Stimulated activated CD8-positive, alpha-beta memory T cell treated with anti-CD3 and anti-CD28 coated beads, Interleukin-12 subunit alpha, Interleukin-12 subunit beta, amount 100 ng/mL, for 24 hours (primary cell): Measurements from ENCODE around the gene ITGB8.

ENCODE experiments used
- DNase-seq: peaks from one replicate; pipeline ENCODE4 v3.0.0-alpha.2; 2020; ENCODE audit errors: extremely low read depth

The ITGB8 gene

DNA sequence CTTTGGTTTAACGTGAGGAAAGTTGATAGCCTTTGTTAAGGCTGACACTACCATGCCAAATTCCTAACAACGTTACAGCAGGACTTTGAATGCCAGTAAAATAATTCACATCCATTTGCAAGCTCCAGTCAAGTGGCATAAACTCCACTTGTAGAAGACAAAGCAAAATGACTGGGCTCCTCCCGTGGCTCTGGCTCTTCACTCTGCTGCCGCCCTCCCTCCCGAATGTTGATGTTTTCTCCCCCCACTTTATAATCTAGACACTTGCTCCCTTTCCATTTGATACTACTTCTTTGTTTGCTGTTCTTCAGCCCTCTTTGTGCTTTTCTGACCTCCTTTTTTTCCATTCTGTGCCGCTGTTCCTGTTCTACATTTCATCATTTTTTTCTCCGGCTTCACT lies 22.8 kb upstream of the ITGB8 start:
- no peak for DNase-seq

DNA sequence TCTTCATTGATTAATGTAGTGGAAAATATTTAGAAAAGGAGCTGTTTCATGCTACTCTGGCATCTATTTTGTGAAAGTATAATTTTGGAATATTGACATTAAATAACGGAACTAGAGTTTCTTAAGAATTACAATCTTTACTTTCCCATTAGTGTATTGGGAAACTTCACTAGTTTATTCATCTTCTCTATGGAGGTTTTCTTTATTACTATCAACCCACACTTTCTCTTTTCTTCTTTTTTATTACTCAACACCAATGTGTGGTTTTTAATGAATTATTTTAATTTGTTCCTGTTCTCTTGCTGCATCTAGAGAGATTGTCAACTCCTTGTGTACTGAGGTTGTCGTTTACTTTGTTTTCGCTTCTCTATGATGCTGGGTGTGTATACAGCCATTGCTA lies 20.4 kb upstream of the ITGB8 start:
- no peak for DNase-seq

DNA sequence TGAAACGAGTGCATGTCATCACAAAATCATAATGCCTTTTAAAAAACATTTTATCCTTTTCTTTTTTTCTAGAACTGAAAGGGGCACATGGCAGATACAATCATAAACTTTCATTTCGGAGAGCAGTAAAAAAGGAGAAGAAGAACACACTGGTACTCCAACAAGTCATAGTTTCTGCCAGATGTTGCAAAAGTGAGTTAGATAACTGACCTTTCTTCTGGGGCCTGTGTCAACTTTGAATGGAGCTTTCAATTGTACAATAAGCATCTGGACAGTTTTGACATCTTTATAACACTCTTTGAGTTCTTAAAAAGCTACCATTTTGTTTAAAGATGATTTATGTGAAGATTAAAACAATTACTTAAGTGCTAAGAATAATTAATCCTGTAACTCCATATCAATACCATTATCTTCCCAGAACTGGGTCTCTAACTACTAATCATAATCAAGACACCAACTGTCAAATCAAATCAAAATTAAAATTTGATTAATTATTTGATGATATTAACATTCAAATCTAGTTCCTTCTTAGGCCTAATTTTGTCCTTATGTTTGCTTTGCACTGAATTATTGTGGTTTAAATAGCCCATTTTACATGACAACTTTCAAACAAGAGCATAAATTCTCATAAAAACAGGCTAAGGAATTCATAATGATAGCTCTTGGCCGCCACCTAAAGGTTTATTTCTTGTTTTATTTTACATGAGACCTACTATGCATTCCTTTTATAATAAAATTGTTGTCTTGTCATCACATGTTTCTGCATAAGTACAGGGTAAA lies 19.5 kb upstream of the ITGB8 start:
- DNase-seq, result no peak

DNA sequence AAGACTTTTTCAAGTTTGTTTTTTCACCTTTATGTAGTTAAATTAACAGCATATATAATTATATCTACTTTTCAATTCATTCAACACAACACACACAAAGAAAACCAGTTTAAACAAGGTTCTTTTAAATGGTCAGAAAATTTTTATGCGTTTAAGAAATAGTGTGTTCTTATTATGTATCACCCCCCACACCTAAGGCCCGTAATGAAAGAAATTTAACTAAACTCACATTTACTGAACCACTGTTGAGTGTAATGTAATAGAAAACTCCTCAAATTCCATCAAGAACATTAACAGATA lies 19.0 kb upstream of the ITGB8 start:
- no peak for DNase-seq

DNA sequence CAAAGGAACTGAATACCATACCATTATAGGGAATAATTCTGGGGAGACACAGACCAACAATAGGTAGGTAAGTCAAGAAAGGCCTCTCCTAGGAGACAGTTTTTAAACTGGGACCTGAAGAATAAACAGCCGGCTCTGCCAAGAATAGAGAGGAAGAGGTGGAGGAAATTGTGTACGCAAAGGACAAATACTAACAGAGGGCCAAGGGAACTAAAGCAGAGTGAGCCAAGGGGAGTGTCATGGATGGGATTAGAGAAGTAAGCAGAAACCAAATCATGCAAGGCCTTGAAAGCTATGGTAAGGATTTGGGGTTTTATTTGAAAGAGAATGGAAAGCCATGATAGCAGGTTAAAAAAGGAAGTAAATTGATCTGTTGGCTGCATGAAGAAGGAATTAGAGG lies 18.1 kb upstream of the ITGB8 start:
- DNase-seq, result no peak

DNA sequence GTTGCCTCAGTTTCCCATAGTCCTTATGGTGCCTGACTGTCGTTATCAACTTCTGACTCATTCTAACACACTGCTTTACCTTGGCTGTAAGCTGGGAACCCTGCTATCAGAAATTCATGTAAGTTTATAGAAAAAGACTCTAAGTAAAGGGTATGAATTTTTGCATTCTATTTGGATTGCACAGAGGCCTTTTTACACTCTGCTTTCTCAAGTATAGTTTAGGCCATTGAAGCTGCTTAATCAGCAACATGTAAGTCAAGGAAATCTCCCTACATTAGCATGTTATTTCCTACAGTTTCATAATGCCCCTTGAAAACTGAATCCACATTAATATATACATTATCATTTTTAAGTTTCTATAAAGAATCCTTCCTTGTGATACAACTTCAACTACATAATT lies 17.1 kb upstream of the ITGB8 start:
- DNase-seq, result no peak

DNA sequence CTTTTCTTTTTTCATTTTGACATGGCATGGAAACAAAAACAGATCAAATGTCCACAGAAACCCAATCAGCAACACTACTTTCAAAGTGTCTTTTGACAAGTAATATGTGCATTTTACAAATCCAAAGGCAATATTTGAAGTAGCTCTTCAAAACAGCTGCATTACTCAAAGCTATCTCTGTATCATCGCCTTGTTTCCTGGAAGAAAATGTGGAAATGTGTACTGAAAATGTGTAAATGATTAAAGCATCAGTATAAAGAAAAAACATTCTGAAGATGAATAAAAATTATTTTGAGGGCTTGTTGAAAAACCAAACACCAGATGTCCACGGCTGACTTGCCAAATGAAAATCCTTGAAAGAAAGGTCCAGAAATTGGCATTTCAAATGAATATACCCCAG lies 16.5 kb upstream of the ITGB8 start:
- DNase-seq, result no peak

DNA sequence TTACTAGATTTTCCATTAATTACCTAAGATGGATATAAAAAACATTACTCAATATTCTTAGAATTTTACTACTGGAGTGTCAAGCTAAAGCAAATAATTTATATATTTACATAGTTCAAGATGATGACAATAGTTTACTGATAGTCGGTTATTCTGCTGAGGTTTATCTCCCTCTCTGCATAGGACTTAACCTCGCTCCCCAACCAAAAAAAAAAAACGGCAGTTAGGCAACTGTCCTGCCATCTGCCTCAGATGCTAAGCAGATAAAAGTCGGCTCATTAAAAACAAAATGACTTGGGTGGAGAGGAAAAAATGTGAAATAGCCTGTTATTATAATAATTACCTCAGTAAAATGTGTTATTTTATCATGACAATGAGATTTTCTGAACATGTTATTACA lies 14.0 kb upstream of the ITGB8 start:
- no peak for DNase-seq

DNA sequence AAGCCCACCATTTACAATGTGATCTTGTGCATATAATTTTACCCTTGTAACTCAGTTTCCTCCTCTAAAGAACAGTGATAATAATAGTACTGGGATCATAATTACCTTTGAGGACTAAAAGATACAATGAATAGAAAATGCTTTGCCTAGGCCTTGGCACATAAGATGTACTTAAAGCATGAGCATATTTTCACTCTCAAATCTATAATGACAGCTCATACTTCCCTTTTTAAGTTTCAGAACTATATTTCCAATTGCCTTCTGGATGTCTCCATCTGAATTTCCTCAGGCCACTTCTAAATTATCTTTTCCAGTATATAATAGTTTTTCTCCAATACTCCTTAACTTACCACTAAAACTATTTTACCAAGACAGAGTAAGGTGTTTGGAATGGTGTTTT lies 13.3 kb upstream of the ITGB8 start:
- no peak for DNase-seq

DNA sequence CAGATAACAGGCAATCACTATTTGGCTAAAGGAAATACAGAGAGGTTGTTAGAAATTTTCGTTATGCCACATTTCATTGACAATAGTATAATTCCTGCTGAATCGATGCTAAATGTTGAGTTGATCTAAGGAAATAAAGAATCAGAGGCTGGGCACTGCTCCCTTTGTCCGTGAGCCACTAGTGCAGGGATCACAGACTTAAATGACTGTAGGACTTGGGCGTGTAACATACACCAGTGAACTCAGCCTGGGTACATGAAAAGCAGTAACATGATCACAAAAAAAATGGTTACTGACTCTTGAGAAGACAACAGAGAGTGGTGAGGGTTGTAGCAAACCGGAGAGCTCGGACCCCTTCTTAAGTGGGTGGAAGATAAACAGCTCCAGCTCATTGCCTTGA lies 11.8 kb upstream of the ITGB8 start:
- DNase-seq, result no peak

DNA sequence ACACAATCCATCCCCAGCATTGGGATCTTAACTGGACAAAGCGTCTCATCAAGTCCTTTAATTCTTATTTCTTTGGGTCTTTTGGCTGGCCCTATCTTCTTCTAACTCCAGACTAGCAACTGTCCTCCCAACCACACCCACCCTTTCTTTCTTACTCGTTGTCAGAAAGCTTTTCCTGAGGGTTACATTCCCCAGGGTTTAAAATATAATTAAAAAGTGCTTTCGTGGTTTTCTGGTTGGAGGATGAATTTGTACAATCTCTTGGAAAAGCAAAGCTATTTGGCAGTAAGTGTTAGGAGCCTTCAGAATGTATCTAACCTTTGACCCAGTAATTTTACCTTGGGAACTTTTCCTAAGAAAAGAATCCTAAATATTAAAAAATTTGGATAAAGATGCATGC lies 10.4 kb upstream of the ITGB8 start:
- no peak for DNase-seq

DNA sequence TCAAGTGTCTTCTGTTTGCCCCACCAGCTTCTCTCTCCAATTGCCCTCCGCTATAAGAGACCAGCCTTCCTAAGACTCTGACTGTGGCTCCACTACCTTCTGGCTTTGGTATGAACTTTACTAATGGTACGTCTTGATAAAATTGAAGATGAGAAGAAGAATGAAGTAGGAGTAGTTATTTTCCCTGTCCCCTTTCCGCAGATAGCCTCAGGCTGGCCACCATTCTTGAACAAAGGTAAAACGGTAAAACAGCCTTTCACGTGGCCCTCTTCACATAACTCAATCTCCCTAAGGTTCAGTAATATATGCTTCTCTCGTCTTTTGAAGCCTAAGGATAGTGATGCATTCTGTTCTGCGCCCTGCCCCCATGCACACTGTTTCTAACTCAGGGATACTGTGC lies 9.9 kb upstream of the ITGB8 start:
- no peak for DNase-seq

DNA sequence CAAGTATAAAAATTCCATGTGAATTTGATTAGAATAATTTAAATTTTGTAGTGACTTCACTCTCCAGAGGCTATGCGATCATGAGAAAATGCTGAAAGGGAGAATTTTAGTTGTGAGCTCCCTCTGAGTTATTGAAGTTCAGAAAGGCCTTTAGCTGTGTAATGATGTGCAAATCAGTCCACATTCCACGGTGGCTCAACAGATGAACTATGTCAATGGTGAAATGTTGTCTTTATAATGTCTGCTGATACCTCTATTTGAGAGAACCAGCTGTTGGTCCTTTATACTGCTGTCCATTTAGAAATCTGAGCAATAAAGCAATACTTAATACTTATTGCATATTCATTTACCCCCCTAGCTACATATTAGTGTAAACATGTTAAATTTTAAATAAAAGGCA lies 7.1 kb upstream of the ITGB8 start:
- DNase-seq, result no peak

DNA sequence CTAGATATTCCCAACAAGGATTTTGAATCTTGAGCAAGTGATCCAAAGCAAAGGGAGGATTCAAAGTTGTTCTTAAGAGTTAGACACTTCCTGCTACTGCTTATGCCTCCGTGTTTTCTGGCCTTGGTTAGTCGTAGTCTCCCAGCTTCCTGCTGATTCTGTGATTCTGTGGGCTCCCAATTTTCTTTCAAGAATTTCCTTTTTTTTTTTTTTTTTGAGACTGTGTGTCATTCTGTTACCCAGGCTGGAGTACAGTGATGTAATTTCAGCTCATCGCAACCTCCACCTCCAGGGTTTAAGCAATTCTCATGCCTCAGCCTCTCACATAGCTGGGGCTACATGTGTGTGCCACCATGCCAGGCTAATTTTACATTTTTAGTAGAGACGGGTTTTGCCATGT lies 4.4 kb upstream of the ITGB8 start:
- DNase-seq, result no peak

DNA sequence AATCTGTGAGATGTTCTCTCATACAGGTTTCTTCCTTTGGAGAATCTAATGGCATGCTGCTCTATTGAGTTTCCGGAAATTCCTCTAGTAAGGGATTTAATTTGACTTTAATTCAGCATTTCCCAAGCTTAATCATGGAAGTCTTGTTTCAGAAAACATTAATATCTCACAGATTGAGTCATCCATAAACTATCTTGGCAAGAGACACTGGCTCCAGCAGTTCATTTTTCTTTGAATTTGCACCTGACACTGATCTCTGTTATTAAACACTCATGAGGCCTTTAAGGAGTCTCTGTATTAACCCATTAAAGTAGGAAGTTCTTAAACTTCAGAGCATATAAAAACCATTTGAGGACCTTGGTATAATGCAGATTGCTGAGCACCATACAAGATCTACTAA lies 3.6 kb upstream of the ITGB8 start:
- DNase-seq, result no peak

DNA sequence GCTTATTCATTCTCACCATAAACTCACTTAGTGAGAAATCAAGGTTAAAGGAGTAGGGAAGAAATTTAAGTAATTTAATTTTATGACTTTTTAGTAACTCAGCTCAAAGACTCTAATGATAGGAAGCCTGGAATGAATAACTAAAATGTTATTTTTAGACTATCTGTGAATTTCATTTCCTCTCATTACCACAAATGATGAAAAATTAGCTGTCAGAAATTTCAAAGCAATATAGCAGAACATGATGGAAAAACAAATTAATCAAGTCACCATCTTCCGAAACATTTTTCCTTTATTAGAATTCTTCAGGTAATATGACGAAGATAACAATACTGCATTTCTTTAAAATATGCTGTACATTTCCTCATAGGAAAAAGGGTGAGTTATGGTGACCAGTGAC lies 2.7 kb upstream of the ITGB8 start:
- DNase-seq, result no peak

DNA sequence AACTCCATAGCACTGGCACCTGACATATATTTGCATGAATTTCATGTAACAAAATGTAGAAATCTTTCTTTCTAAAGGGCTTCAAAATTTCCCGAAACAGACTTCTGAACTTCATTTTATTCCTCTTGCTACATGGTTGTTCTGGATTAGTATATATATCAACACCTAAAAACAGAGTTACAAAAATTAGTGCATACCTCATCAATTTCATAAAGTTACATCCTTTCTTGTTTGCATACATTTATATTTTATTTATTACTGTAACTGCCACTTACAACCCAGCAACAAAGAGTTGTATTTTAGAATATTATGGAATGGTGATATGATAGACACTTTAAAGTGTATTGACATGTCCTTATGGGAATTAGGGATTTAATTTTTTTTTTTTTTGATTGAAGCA lies 2.0 kb upstream of the ITGB8 start:
- no peak for DNase-seq

DNA sequence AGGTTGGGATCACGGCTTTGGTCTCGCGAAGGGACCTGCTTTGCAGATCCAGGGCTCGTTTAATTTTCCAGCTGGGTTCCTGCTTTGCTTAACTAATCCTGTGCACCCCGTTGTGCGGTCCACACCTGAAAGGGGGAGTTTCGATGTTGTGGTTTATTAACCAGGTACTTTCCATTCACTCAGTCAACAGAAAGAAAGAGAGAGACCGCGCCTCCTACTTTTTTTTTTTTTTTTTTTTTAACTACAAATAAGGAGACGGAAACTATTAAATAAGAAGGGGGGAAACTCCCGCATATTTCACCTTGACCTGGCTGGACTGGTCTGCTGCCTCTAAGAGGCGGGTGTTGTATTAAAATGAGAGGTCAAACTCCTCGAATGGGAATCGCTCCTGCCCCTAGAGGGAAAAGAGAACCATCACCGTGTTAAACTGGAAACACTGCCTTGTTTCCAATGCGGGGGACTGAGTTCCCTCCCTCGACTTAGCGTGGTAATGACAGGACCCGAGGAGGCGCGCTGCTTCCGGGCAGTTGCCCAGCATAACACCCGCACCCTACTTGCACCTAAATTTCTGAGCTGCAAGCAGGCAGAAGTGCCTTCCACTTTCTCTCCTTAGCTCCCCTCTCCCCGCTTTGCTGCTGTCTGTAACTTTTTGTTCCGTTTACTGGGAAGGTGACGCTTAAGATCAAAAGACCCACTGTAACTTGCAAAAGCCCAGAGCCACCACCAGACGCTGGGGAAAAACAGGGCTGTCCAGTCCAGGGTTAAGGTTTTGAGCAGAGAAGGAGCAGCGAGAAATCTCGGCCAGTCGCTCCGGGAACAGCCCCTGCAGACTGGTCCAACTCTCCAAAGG lies 1.1 kb upstream of the ITGB8 start:
- DNase-seq, result no peak

DNA sequence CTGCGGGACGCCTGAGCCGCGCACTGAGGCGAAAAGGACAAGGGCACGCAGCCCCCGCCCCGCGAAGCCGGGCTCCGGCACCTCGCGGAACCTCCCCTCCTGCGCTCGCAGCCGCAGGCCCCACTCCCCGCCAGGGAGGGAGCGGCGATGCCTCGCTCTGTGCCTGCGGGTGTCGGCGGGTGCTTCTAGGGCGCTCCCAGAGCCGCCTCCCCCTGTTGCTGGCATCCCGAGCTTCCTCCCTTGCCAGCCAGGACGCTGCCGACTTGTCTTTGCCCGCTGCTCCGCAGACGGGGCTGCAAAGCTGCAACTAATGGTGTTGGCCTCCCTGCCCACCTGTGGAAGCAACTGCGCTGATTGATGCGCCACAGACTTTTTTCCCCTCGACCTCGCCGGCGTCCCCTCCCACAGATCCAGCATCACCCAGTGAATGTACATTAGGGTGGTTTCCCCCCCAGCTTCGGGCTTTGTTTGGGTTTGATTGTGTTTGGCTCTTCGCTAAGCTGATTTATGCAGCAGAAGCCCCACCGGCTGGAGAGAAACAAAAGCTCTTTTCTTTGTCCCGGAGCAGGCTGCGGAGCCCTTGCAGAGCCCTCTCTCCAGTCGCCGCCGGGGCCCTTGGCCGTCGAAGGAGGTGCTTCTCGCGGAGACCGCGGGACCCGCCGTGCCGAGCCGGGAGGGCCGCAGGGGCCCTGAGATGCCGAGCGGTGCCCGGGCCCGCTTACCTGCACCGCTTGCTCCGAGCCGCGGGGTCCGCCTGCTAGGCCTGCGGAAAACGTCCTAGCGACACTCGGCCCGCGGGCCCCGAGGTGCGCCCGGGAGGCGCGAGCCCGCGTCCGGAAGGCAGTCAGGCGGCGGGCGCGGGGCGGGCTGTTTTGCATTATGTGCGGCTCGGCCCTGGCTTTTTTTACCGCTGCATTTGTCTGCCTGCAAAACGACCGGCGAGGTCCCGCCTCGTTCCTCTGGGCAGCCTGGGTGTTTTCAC lies 519 bp downstream of the ITGB8 start:
- DNase-seq, result no peak

DNA sequence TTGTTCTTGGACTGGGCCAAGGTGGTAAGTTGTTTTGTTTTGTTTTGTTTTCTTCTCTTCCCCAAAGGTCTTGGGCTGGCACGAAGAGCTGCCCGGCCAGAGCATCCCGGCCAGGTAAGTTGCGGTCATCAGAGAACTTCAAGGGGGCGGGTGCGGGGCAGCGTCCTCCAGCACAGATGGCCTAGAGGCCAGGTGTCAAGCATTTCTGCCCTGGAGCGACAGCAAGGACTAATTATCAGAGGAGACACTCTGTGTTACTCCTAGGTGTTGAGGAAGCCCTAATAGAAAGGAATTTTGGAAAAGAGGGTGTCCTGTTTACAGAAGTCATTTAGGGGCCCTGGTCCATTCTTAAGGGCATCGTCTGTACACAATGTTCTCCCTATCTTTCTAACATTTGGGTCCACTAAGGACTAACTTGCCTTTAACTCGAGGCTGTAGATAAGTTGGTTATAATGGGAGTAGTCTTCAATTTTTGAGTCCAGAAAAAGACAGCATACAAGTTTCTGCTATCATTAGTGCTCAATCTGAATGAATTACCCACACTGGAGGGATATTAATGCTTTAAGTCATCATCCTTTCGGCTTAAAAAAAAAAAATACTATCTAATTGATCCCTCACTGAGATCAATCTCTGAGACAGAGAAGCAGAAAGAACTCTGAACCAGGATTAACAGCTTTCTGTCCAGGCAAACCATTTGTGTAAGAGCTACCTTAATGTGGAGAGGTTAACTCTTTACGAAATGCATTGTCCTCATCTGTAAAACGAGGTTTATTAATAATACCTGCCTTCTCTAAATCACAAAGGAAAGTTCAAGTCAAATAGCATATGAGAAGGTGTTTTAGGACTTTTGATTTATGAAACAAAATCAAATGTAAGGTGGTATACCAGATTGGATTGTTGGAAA lies 1.5 kb downstream of the ITGB8 start:
- DNase-seq, result no peak

DNA sequence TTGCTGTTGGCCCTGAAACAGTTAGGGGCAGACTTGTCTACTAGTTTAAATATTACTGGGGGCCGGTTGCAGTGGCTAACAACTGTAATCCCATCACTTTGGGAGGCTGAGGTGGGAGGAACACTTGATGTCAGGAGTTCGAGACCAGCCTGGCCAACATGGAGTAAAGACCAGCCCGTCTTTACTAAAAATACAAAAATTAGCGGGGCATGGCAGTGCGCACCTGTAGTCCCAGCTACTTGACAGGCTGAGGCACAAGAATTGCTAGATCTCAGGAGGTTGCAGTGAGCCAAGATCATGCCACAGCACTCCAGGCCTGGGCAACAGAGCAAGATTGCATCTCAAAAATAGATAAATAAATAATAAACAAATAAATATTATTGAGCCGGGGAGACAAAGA lies 7.6 kb downstream of the ITGB8 start:
- no peak for DNase-seq
